Transverse colon (tissue), 4 donors: ENCODE measurements around the gene SBSN.

Experiments used
- EP300 ChIP-seq: sonication (generic); formaldehyde crosslinking; IDR thresholded peaks from one replicate; pipeline ENCODE4 v1.6.1; 2017; ENCODE audit warnings: antibody characterized with exemption, low read depth
- POLR2AphosphoS5 ChIP-seq, 3 donors: sonication (generic); formaldehyde crosslinking; IDR thresholded peaks; one replicate each; pipeline ENCODE4 v1.6.1; 2016; ENCODE audit warnings: antibody characterized with exemption in 3 of 3
- TF ChIP-seq, protein P1 (sequence below), 5 experiments: fragments of 200-600 bp in 3 of 5; fragments of 450-650 bp in 2 of 5; sonication (generic) in 3 of 5; IDR thresholded peaks; 1 replicate in 2 of 5; 2 replicates in 3 of 5; pipeline ENCODE4 v1.5.1; 2016 to 2017; ENCODE audit warnings: antibody characterized with exemption in 5 of 5, inconsistent platforms in 3 of 5, mild to moderate bottlenecking in 2 of 5, moderate library complexity in 1 of 5

DNA sequence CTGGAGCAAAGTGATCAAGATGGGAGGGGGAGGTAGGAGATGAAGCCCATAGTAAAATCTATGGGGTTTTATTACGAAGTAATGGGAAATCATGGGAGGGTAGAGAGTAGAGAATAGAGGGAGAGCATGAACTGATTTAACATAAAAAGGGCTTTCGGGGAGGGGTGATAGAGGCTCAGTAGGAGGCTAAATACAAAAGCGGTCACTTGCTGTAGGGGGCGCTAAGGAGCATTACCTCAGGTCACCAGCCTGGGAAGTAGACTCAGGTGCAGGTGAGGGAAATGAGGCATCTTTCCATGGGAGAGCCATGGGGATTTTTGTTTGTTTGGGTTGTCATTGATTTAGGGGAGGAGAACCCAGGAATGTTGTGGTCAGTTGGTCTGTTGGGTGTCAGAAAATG is 52.0 kb downstream of the SBSN start:
- TF ChIP-seq EP300 (no peak), POLR2AphosphoS5 (IDR thresholded peaks at IDR 0.05) (no peak)
- TF ChIP-seq, protein P1, sequence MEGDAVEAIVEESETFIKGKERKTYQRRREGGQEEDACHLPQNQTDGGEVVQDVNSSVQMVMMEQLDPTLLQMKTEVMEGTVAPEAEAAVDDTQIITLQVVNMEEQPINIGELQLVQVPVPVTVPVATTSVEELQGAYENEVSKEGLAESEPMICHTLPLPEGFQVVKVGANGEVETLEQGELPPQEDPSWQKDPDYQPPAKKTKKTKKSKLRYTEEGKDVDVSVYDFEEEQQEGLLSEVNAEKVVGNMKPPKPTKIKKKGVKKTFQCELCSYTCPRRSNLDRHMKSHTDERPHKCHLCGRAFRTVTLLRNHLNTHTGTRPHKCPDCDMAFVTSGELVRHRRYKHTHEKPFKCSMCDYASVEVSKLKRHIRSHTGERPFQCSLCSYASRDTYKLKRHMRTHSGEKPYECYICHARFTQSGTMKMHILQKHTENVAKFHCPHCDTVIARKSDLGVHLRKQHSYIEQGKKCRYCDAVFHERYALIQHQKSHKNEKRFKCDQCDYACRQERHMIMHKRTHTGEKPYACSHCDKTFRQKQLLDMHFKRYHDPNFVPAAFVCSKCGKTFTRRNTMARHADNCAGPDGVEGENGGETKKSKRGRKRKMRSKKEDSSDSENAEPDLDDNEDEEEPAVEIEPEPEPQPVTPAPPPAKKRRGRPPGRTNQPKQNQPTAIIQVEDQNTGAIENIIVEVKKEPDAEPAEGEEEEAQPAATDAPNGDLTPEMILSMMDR (IDR thresholded peaks at IDR 0.05), result peak in 1 of 5 experiments; percentile 4
